ENCODE measurements around the gene HS3ST5.
A peak's percentile ranks its signal among the peaks of the same experiment; 100 is the strongest.
"Not testable (repeated sequence)": the region's sequence is repeated elsewhere in the genome, so short reads cannot be mapped to it uniquely, and the experiment has no call there.

HS3ST5 gene

GRCh38 chr6:114084327-114084890 is 258.4 kb downstream of the HS3ST5 start:
- DNase-seq, result peak; percentile 78

GRCh38 chr6:114083251-114083650 is 259.6 kb downstream of the HS3ST5 start:
- no peak for DNase-seq

DNA sequence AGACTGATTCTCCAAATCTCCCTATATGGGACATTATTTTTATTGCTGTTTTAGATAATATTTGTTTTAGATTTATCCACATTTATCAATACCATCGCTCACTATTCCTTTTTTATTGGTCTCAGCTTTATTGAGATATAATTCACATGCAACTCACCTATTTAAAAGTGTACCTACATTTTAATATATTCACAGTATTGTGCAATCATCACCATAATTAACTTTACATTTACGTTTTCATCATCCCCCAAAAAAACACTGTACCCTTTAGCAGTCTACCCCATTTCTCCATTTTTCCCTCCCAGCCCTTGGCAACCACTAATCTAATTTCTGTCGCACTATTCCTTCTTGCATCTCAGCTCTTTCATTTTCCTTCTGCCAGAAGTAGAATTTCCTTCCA is 261.1 kb downstream of the HS3ST5 start:
- no peak for DNase-seq

GRCh38 chr6:114080891-114081510 is 261.8 kb downstream of the HS3ST5 start:
- no peak for DNase-seq

GRCh38 chr6:114080410-114080809 is 262.4 kb downstream of the HS3ST5 start:
- not testable (repeated sequence) for DNase-seq

DNA sequence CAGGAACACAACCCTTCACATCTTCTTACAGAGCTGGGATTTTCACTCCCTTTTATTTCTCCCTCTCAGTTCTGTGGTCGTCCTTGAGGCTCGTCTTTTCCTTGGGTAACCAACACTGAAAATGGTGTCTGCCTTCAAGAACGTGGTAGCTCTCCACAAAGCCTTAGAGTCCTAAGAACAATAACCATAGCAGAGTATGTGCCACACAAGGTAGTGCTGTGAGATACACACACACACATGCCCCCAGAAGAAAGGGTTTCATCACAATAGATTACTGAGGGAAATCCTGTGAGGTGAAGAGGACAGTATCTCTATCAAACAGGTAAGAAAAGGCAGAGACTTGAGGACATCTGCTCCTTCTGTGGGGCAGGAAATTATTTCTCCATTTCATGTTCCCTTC is 267.0 kb downstream of the HS3ST5 start:
- DNase-seq, result no peak

DNA sequence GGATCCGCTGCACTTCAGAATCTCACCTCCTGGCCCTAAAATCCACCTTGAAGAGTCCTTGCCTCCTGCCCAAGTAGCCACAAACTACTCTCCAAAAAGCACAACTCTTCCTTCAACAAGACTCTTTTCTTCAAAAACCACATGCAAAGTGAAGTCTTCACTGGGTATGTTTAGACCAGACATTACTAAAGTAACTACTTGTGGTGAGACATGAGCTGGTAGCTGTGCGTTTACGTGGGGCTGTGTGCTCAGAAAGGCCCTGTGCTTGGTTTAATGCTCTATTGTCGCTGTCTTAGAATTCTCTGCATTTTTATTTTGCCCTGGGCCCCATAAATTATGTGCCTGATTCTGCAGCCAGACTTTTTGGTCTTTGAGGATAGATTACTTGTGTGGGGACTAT is 267.5 kb downstream of the HS3ST5 start:
- DNase-seq, result no peak

DNA sequence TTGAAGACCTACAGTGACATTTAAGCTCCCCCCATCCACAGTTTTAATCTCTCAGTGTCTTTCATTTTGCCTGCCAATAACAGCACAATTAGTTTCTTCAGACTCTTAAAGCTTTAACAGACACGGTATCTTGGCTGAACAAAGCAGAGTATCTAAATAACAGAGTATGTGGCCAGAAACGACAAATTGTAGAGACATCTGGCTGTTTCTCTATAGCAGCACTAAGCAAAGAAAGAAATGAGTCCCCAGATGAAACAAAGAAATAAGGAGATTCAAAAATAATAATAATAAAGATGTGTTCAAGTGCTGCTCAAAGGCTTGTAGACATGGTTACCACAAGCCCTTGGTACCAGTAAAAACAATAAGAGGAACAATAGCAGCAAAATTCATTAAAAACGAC is 274.1 kb downstream of the HS3ST5 start:
- no peak for DNase-seq

DNA sequence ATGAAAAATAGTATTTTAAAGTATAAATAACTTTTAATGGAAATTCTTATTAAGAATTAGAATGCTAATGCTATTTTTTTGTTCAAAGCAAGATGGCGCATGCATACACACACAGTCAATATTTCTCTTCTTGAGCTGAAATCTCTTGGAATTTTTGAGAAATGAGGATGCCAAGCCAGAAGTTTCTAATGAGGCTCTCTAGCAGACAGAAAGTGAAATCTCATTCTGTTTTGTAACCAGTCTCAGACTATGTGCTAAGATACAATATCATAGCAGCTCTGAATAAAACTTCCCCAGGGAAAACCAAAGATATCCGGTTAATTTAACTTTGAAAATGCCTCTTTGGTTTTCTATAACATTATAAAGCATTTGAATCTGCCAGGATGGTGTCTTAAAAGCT is 274.7 kb downstream of the HS3ST5 start:
- peak; percentile 33 for DNase-seq

- DNase-seq, result no peak
Observed at GRCh38 chr6:114064862-114065261, 278.0 kb downstream of the HS3ST5 start.

GRCh38 chr6:114063956-114064355 is 278.9 kb downstream of the HS3ST5 start:
- DNase-seq, result peak; percentile 28

DNA sequence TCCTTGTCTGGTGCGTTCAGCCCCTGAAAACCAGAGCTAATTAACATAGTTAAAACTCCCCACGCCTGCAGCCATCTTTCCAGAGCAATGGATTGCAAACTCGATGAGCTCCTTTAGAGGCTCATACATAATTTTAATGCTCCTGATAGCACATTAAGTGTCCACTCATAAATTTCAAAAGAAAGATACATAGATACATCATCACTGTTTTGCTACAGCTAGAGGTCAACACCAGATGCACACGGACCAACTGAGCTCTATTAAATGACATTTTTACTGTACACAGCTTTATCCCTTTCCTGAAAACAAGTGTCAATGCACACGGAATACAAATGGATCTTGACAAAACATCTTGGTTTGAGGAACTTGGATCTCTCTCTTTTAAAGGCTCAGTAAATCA is 280.6 kb downstream of the HS3ST5 start:
- no peak for DNase-seq

GRCh38 chr6:114061741-114062140 is 281.1 kb downstream of the HS3ST5 start:
- no peak for DNase-seq

DNA sequence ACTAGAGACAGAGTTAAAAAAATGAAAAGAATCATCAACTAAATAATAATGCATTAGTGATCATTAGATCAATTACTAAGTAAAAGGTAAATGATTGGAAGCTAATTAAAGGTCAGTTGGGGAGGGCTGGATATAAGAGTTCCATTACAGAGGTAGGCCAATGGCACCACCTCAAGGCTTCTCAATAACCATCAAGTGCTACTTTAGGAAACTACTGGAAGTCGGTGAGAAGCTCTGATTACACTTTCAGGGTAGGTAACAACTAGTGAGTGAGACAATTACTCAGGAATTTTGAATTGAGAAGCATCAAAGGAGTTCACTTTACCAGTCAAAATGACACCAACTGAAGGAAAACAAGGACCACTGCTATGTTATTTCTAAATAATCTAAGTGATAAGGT is 281.7 kb downstream of the HS3ST5 start:
- no peak for DNase-seq

DNA sequence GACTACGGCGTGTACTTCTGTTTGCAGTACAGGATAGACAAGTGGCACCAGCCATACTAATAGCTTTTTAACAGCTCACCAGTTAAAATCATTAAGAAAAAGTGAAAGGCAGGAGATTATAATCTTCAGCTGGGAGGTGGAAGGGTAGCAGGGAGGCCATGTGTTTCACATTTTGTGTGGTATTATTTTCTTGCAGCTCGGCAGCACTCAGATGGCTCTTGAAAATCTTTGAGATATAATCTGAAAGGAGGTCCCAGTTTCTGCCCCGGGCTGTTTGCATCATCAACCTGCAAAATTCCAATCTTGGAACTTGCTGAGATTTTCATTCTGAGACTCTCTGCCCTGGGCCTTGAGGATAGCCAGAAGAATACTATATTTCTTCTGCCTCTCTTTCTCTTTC is 284.4 kb downstream of the HS3ST5 start:
- DNase-seq, result no peak

- DNase-seq, result no peak
Observed at GRCh38 chr6:114055763-114056162, 287.1 kb downstream of the HS3ST5 start.

DNA sequence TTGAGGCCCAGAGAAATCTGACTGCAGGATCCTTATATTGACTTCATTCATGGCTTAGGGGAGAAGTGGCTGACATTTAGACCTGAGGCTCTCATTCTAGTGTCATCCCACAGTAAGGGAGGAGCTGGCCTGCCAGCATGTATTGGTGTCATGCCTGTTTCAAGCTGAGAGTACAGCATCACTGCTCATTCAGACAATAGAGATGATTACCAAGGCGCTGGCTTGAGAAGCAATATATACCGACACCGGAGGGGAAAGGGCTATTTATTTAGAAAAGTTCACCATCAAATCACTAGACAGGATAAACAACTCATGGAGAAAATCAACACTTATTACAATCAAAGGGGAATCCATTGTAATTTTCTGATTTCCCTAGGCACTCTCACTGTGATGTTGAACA is 287.5 kb downstream of the HS3ST5 start:
- no peak for DNase-seq

GRCh38 chr6:114053791-114054190 is 289.0 kb downstream of the HS3ST5 start:
- no peak for DNase-seq

GRCh38 chr6:114052141-114052540 is 290.7 kb downstream of the HS3ST5 start:
- no peak for DNase-seq

DNA sequence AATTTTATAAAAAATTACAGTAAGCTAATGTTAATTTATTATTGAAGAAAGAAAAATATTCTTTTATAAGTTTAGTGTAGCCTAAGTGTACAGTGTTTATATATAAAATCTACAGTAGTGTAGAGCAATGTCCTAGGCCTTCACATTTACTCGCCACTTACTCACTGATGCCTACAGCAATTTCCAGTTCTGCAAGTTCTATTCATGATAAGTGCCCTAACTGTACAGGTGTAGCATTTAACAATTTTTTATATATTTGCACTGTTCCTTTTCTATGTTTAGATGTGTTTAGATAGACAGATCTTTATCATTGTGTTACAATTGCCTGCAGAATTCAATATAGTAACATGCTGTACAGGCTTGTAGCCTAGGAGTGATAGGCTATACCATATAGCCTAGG is 291.8 kb downstream of the HS3ST5 start:
- DNase-seq, result no peak

DNA sequence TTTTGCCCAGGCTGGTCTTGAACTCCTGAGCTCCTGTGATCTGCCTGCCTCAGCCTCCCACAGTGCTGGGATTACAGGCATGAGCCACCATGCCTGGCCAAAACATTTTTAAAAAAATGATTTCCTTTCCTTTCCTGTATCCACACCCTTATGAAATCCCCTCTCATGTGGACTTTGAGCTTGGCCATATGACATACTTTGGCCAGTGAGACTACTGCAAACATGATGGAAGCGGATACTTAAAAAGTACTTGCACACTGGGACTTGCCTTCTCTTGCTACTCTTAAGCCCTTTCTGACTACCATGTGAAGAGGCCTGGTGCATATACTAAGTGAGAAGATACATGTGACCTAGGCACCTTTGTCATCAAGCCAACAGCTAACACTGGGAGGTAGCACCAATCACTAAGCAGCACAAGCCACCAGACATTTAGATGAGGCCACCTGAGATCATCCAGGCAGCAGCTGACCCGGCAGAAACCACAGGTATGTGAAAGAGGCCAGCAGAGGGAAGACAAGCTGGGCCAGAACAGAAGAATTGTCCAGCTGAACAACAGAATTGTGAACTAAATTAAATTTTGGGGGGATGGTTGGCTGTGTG is 293.4 kb downstream of the HS3ST5 start:
- DNase-seq, result no peak

DNA sequence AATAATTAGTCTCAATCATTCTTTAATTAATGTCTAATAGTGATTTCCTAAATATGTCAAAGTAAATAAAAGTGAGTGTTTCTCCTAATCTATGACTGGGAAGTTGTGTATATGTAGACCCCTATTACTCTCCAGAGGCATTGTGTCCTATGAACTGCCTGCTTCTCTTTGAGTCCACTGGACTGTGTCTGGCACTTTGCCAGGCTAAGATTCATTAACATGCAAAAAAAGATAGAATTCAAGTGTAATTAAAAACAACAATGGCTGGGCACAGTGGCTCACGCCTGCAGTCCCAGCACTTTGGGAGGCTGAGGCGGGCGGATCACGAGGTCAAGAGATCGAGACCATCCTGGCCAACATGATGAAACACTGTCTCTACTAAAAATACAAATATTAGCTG is 298.3 kb downstream of the HS3ST5 start:
- DNase-seq, result not testable (repeated sequence)

DNA sequence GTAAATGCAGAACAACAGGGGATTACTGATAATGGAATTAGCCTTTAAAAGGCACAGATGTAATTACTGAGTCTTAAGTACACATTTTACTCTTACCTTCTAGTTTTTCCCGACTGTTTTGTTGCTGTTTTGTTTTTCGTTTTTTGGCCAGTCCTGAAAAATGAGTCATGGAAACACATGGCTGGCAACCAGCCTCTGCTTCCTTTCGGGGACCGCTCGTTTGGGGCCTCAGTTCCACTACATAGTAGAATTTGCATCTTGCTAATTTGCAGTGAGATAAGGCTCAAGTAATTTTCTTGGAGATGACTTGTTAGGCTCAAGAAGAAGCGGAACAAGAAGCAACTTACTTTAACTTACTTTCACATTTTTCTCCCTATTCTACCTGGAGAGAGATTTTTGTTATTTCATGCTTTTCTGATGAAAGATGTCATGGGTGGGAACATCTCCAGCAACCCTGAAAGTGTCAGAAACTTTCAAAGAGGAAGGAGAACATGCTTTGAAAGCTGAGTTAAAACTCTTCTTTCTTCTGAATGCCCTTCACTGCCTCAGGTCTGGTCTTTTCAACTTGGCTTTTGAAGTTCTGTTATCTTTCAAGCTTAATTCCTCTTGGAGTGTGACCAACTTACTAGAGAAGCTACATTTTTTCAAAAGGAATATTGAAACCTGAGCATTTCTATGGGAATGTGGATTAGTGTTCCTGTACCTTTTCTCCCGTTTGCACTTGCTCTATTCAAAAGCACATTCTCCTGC is 300.4 kb downstream of the HS3ST5 start:
- DNase-seq, result no peak

GRCh38 chr6:114040871-114041270 is 302.0 kb downstream of the HS3ST5 start:
- no peak for DNase-seq
